HPDE6-E6E7 (cell line): ENCODE results near the gene ARHGAP6.

Experiments
- DNase-seq: peaks from one replicate; pipeline ENCODE4 v3.0.0; 2011; ENCODE audit warnings: missing footprints; ENCODE audit errors: extremely low spot score

ARHGAP6 gene

DNA sequence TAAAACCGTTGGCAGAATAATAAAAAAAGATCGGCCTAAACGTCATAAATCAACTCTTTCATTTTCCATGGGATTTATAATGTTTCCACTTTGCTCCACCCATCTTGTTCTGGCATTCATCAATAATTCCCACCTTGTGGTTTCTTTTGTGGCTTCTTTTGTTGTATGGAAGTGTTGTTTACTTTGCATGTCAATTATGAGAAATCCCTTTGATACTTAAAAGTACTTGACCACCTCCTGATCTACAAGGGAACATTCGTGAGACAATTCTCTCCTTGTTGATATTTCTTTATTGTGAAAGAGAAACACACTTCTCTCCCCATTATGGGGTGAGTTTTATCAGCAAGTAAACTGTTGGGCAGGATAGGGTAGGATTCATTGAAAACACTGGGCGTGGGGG is 369.7 kb downstream of the ARHGAP6 start:
- DNase-seq, result no peak

DNA sequence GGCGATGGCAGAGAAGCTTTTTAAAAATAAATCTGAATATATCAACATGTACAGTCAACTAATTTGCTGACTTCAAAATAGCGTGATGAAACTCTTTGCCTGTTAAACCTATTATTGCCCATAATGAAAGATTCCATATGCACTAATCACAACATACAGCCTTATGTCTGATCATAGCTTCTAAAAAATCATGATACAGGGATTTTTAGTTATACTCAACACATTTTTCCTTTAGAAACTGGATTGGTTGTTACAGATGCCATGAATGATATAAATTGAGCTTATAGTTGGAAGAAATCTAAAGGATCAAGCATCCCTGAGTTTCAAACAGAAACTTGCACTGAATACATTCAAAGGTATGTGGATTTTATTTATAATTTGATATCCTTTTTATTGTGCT is 372.6 kb downstream of the ARHGAP6 start, which contains the start of gene AMELX:
AMELX (plus strand) TSS at position 301 of the 400 bp plus-strand sequence. CDS start 1,376 bp downstream, outside the sequence.
- DNase-seq, result no peak

DNA sequence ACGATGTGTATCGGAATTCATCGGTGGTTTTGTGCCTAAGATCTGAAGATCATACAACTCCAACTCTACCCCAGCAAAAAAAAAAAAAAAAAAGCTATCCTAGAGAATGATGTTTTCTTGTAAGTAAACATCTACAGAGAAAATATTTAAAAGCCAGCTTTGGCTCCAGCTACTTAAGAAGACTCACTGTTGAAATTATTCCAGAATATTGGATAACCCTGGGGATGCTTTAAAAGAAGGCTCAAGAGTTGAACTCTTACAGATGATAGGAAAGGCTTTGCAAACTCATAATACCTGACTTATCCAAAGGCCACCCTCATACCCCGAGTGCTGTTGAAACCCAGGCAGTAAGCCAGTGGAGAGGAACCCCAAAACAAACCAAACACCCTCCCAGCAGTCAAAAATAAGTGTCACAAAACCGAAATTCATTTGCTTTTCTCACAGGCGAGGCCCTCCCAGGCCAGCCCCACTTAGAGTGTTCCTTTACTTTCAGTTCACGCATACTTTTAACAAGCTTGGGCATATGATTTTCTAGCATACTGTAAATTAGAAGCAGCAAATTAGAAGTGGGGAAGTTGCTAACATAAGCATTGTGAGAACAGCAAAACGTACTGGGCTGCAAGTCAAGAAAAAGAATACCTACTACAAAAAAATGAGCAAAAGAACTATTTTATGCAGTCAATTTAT is 375.2 kb downstream of the ARHGAP6 start:
- DNase-seq, result no peak

DNA sequence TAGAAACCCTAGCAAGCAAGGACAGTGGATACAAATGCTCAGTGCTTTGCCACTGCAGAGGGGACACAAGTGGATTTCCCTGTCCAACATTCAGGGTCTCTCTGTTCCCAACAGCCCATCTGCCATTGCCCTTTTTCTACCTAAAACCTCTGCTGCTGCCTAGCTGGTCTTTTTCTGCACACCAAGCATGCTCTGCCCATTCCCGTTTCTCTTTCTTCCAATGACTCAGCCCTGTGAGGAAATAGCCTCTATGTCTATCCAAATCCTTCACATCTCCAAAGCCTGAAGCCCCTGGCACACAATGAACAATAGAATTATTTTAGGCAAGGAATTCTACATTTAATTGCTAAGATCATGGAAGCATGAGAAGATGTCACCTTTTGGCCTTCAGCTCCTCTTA is 378.2 kb downstream of the ARHGAP6 start:
- DNase-seq, result no peak

DNA sequence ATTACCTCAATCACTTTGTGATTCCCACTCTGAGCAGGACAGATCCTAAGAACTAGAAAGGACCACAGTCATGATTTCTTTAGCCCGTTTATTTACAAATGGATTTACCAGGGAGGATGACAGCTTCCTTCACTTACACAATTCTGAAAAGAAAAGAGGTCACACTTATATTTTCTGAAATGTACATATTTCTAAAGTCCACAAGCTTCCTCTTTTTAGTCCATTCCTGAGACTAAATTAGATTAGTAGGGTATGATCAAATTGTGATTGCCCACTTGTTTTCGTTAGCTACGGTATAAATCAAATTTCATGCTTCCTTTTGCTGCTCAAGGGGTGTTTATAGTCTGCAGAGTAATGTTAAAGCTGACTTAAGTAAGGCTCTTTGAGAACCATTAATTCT is 380.1 kb downstream of the ARHGAP6 start:
- no peak for DNase-seq

DNA sequence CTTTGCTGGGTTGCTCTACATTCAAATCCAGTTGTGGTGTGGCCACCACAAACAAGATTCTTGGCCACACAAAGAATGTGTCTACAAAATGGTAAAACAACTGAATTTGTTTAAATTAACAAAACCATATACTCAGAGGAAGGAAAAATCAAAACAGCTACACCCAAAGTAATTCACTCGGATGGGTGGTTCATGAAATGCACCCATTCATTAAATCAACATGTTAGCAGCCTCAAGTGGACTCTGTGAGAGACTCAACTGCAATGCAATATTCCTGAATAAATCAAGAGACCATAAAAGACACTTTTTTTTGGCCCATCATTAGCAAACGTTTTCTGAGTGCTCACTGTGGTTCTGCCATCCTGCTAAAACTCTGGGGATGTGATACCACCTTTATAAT is 383.7 kb downstream of the ARHGAP6 start:
- DNase-seq, result no peak

DNA sequence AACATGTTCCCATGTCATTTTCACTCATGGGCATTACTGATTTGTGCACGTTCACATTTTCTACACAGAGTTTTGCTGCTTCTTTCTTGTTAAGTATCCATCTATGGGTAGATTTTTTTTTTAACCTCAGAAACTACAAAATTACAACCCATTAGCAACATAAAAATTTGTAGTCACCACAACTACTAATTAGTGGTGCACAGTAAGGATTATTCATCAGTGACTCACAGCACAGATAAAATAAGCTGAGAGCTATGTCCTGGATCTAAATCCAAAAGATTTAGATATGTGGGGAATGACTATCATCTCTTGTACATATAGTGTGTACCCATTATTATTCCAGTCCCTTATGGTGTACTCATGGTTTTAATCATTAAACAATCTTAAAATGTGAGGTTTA is 392.2 kb downstream of the ARHGAP6 start:
- no peak for DNase-seq

DNA sequence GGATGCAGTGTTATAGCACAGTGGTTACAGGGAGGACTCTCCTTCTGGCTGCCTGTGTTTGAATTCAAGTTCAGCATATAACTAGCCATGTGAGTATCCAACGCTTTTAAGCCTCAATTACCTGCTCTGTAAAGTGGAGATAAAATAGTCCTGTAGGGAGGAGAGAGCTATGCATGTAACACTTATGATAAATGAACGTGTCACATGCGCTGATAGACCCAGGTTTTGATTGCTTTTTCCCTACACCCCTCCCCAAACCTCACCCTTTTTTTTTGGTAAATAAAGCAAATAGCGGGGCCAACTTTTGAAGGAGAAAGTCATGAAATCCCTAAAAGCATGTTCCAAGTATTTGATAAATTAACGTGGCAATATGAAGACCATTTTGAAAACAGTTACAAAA is 392.9 kb downstream of the ARHGAP6 start:
- DNase-seq, result no peak

DNA sequence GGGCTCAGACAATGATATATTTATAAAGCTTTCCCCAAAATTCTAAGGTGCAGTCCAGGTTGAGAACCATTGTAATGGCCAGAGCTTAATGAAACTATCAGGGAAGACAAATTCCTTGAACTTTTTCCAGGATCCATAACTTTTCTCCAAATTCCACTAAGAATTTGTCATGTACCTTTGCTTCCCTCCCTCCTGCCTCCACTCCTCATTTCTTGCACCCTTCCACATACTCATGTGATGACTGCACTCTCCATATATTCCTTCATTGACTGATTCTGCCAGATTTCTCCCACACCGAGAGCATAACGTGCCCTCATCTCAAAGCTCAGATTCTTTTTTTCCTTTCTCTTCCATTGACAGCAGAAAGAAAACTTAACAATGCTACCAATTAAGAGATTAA is 393.4 kb downstream of the ARHGAP6 start:
- DNase-seq, result no peak

DNA sequence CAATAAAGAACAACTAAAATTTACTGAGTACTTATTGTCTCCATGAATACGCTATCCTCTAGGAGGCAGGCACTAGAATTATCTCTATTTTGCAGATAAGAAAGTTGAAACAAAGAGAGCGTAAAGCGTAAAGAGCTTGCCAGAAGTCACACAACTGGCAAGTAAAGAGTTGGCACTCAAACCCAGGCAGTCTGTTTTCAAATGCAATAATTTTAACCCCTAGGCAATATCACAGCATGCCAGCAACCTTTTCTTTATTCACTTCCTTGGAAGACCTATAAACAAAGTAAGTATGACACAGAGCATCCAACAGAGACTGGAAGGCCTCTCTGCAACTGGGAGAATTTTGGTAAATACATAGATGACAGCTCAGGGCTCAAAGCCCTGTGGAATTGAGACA is 395.7 kb downstream of the ARHGAP6 start:
- DNase-seq, result no peak

DNA sequence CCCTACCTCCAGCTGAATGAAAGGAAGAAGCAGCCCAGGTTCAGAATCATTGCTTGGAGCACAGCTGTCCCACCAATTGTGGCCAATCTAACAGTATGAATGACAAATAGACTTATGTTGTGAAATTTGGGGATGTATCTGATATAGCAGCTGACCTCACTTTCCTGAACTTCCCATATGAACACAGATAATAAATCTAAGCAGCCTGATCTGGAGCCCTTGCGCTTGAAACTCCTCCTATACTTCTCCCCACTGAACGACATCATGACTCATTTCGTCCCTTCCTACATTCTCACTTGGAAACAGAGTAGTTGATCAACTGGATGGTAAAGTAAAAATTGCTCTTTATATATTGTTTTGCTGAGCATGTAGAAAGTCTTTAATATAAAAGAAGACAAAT is 396.7 kb downstream of the ARHGAP6 start:
- no peak for DNase-seq

DNA sequence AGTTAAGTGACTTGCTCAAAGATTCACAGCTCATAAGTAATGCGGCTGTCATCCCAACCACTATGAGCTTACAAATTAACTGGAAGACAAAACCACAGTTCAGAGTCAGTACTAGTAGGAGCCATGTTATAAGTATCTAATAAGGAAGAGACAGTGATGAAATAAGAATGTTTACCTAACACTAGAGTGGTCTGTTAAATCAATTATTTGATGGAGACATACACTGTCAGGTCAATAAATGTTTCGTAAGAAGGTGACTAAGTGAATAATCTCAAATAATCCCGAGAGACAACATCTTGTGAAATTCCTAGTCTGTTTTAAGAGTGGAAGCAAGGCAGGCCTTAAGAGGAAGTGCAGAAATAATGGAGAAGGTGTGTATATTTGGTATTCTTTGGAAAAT is 398.3 kb downstream of the ARHGAP6 start:
- no peak for DNase-seq

DNA sequence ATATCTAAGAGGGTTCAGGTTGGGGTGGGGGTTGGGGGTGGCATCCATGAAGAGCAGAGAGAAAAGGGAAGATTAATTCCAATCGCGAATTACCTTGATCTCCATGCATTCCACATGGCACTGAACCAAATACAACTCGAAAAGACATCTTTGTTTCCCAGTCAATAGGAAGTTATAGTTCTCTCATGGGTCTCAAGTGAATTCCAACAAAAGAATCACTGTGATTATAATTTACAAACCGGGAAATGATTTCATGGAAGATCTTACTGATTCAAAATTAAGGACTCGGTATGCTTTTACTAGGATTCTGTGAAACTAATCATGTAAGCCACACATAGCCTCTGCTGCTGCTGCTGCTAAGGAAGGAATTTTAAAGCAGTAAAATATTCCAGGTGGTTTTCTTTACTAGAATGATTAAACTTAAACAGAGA is 399.1 kb downstream of the ARHGAP6 start:
- DNase-seq, result no peak

DNA sequence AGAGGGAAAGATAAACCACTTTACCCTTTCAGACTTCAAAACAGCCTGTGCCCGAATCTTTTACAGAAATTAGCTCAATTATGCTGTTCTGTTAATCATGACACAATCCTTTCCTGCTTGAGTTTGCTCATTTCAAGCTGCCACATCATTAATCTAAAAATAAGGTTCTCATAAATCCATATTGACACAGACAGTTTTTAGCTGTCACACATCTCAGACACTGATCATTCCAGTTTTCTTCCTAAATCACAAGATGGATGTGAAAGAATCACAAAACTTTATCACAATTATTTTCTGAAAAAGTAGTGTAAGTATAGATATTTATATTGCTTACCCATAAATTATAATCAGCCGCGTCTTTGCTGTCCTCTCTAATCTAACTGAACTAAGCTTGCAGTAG is 400.4 kb downstream of the ARHGAP6 start:
- DNase-seq, result no peak

DNA sequence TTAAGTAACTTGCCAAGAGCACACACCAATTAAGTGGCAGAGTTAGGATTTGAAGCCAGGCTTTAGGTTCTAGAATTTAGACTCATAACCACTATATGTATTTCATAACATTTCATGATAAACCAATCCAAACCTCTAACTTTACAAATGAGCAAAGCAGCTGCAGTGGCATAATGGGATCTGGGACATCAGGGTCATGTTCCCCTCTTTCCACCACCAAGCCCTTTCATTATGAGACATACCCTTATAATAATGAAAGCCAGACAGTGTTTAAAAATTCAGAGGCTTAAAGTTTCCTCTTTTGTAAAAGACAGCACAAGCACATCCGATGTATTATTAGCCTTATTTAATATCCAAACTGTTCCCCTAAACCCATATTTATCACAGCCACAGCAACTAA is 400.8 kb downstream of the ARHGAP6 start:
- no peak for DNase-seq

DNA sequence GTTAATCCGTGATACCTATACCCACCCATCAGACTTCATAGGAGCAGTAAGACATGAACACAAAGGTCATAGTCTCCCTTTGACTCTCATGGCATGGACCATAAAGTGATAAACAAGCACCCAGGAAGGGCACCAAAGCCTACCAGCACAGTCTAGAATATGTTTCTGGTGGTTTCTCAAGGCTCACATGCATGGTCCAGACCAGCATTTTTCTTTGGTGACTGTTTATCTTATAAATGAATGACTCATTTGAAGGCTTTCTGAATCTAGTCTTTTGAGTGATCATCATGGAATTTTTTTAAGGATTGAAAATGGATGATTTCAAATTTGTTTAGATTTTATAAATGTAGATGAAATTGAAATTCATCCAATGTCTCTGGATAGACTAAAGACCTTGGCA is 404.5 kb downstream of the ARHGAP6 start:
- DNase-seq, result no peak

DNA sequence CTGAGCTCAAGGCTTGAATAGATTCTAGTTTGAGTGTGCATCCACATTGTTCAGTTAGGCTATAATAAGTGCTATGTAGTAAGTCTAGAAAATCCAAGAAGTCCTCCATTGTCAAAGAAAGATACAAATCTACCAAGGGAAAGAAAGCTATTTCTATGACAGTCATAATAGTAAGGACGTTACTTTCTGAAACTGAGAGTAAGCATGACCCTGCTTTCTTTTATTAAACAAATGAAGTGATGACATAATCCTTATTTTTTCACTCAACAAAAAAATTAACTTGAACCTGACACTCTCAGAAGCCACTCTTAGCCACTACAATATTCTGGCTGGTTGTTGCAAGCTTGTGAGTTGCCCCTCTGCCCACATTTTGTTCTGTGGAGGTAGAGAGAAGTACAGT is 406.3 kb downstream of the ARHGAP6 start:
- DNase-seq, result no peak

DNA sequence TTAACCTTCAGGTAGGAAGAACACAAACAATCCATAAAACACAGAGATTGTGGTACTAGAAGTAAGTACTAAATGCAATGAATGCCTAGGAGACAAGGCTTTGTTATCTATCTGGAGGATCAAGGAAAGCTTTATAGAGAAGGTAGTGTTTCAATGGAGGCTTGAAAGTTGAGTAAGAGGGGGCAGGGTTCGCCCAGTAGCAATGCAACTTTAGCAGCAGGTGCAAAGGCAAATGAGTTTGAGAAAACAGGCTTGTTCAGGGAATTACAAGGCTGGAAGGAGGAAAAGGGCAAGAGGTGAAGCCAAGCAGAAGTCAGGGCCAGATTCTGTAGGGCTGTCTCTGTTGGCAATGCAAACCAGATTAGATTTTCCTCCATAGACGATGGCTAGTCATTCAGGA is 408.0 kb downstream of the ARHGAP6 start:
- no peak for DNase-seq

DNA sequence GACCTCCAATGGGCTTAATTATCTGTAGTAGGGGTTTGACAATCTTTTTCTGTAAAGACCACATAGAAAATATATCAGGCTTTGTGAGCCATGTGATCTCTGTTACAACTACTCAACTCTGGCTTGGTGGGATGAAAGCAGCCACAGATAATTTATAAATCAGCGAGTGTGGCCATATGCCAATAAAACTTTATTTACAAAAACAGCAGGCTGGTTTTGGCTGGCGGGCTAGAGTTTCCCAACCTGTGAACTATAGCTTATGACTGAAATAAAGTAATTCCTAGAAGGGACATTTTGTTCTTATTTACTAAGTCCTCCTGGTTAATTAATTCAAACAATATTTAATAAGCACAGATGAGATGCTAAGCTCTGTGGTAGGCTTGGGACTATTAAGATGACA is 408.4 kb downstream of the ARHGAP6 start:
- no peak for DNase-seq

DNA sequence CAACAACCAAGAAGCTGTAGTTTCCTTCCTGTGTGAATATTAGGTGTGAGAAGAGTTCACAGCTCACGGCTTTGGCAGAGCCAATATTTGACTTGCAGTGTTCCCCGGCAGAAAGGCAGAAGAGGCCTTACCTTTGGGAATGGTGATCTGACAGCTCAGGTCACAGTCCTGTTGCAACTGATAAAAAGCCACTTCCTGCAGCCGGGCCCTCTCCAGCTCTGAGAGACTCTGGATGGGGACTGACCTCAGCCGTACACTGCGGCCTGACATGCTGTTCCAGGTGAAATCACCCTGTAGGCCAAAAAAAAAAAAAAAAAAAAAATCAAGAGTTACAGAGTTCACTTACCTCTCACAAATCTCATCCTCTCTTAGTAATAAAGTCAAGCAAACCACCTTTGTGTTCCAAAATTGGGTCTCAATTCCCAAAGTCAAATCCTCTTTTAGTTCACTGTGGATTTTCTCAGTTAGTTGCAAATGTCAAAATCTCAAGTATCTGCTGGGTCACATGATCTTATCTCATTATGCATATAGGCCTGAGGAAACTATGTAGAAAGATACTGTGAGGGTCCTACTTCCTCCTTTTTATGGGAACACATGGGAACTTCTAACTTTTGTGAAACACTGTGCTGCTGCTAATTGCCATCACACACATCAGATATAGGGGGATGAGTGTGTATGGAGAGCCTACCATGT is 411.2 kb downstream of the ARHGAP6 start:
- DNase-seq, result no peak

DNA sequence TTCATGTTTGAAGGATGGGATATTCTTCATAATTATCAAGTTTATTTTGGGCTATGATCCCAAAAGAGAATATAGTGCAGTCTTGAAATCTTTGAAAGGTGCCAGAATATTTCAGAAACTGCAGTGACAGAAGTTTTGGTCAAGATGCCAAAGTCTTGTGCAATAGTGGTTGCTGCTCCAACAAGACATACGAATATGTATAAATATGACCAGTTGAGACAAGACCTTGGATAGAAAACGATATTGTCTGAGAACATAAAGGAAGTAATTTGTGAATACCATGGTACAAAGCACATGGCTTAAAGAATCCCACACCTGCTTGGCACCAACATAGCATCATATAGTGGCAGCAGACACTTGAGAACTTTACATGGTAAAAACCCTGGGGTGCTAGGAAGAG is 421.1 kb downstream of the ARHGAP6 start:
- DNase-seq, result no peak

DNA sequence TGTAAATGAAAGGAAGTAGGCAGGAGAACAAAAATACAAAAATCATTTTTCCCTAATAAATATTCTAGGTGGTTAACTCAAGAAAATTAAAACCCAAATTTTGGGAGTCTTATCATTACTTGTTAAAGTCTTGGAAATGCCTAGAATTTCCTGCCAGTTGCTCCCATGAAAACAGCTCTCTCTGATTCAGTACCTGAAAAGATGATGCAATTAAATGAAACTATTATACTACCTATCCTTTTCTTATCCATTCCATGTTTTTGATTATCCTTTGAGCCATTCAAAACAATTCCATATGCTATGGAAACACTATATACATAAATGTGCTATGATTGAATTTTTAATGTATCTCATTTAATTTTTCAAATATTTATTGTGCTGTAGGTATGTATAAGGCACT is 423.0 kb downstream of the ARHGAP6 start:
- no peak for DNase-seq

DNA sequence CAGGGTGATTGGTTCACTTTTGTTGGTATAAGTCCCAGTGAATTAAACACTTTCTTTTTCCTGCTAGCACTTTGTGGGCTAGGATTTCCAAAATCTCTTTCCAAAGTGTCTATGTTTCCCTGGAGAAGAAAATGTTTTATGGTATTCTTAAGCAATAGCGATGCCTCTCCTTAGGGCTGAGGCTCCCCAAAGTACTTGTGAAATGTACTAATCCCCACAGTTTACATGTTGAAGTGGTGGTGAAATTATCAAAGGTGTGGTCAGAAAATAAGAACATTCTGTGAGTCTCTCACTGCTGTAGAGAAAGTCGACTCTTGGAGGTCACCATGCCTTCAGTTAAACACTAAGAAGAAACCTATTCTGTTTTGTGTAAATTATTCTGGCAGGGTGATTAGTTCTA is 424.0 kb downstream of the ARHGAP6 start:
- DNase-seq, result no peak

DNA sequence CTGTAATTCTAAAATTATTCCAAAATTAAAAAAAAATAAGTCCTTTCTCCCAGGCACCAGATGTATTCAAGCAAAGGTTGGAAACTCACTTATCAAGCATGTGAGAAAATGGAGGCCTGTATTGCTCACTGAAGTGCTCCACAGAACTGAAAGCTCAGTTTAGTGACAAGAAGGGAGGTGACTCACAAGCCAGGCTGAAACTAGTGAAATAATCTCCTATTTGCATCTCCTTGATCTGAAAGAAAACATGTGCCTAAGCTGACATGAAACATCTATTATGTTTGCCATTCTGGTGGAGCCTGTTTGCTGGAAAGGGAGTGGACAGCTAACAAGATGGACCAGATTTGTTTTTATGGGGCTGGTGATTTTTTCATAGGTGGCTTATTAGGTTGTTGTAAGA is 426.5 kb downstream of the ARHGAP6 start:
- no peak for DNase-seq
